ENCODE results near the gene TCEANC2.
"Not testable (repeated sequence)": the region's sequence is repeated elsewhere in the genome, so short reads cannot be mapped to it uniquely, and the experiment has no call there.

Gene TCEANC2

DNA sequence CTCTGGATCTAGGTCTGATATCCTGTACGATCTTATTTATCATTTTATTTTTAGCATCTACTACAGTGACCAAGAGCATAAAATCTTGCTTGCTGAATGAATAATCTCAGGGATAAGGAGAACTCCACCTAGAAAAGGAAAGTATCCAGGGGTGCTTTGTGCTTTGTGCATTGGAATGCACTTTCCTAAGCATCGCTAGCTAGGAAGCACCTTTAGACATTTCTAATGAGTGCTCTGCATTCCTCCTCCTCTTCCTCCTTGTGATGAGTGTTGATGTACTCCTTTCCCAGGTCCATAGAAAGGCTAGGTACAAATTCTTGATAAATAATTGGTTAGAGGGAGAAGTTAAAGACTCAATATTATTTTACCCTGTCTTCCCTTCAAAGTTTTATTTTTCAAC, 31.4 kb downstream of the TCEANC2 start:
- DNase-seq (ENCODE audit: low spot score), result no peak
- no peak for FAIRE-seq

DNA sequence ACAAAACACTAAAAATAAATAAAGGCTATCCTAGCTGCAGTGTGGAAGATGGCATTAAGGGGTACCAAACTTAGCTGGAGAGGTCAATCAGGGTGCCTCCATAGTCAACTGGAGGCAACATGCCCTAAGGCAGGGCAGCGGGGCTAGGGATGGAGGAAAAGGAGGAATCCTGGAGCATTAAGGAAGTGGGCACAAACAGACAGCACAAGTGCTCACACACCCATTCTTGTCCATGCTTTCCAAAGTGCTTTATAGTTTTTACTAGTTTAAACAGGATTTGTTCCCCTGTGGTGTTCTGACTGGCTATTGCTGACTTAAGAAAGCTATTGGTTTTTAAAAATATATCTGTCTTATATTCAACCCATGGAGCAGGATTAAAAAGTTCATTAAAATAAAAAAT, 33.3 kb downstream of the TCEANC2 start:
- no peak for FAIRE-seq
- DNase-seq (ENCODE audit: low spot score), result no peak

DNA sequence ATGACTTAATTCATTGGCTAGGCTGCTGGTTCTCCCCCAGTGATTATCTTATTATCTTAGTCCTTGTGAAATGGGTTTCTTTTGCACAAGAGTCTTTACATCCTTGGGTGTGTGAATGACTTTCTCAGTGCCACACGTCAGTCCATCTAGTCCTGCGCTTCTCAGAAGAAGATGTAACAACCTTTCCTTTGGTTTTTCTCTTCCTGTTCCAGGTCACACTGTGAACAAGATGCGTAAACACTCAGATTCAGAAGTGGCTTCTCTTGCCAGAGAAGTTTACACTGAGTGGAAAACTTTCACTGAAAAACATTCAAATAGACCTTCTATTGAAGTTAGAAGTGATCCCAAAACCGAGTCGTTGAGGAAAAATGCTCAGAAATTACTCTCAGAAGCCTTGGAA, 35.0 kb downstream of the TCEANC2 start:
- DNase-seq (ENCODE audit: low spot score) (no peak), FAIRE-seq (no peak)

DNA sequence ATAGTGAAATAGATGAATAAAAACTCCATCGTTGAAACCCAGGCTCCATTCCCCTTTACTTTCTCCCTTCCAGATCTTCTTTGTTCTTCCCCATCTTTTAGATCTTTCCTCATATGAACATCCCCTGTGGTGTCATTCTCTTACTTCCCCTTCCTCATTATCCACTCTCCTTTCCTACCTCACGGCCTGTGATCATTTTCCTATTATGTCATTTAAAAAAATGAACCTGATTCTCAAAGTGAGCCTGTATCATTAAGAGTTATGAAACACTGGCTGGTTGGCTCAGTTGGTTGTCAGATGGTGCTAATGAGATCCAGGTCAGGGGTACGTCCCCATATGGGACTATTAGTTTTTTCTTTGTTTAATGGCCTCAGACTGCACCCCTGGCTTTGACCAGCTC, 38.3 kb downstream of the TCEANC2 start:
- DNase-seq (ENCODE audit: low spot score), result no peak

DNA sequence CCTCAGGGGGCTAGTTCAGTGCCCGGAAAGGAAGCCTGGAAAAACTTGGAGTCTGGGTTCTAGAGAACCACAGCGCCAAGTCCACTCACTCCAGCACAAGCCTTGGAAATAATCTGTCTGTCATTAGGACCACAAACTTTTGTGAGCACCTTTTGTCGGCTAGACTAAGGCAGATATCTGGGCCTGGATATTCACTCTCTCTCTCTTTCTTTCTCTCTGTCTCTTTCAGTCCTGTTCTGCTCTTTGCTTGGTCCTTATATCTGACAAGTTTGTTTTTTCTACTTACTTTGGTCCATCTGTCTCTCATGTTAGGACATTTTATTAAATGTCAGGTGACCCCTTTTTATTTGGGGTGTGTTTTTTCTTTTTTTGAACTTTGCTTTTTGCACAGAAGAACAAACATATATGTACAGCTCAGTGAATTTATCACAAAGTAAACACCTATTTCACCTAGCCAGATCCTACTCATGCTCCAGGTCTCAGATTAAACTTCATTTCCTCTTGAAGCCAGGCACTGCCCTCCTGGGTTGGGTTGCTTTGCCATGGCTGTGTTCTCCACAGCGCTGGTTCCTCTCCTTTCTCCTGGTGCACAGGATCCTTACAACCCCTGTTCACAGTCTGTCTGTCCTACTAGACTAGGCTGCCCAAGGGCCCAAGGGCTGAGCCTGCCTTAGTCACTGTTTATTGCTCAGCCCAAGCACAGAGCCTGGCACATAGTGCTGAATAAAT, 40.8 kb downstream of the TCEANC2 start:
- DNase-seq (ENCODE audit: low spot score), result no peak
- FAIRE-seq, result no peak

More for the DNA sequence above, 38.3 kb downstream of the TCEANC2 start:
- FAIRE-seq, result no peak

DNA sequence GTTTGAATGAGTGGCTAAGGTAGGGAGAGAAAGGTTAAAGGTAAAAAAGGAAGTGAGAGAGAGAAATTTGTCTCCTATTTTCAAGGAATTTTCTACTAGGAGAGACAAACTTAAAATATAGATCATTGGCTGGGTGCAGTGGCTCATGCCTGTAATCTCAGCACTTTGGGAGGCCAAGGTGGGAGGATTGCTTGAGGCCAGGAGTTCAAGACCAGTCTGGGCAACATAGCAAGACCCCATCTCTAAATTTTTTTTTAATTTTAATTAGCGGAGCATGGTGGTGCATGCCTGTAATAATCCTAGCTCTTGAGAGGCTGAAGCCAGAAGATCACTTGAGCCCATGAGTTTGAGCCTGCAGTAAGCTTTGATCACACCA, 41.3 kb downstream of the TCEANC2 start:
- not testable (repeated sequence) for DNase-seq (ENCODE audit: low spot score); FAIRE-seq

DNA sequence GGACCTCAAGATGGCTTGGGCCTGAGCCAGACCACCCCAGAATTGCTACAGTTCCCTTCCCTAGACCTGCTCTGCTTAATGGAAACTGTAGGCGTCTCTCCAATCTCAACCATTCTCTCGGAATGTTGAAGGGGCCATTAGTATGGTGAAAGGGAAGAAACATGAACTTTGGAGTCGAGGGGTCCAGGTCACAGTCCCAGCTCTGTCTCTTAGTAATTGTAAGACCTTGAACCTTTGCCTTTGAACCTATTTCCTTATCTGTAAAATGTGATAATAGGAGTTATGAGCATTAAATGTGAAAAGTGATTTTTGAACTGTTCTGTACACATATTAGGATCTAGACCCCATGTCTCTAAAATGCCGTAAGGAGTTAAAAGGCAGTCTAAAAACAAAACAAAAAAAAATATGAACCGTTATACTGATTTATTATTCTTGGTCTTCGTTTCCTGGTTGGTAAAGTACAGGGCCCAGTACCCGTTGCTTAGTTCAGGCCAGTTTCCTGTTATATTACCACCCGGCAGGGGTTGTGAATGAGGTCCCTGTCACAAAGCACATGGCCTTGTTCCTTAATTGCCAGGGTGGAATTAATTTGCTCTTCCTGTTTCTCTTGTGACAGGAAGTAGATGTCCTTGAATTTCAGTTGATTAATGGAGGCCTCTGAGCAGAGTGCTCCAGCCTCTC, 42.3 kb downstream of the TCEANC2 start:
- DNase-seq (ENCODE audit: low spot score) (no peak), FAIRE-seq (no peak)

DNA sequence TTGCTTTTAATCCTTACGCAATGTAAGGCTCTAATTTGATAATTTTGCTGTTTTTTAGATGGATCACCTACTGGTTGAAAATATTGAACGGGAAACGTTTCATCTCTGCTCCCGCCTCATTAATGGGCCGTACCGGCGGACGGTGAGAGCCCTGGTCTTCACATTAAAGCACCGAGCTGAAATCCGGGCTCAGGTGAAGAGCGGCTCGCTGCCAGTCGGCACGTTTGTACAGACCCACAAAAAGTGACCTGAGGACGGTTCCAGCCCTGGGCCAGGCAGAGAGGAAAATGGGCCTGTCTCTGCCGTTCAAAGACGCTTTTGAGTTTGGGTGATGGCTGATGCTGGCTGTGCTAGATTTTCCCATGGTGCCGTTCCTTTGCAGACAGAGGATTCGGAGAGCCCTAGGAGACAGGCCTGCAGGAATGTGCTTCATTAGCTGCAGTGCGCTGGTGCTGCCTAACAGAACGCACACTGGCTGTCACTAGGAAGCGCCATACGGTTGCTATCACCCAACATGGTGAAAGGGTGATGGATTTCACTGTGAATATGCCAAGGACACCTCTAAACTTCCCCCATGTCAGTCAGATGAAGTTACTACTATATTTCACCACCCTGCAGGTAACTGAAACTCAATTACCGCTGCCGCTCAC, 42.9 kb downstream of the TCEANC2 start:
- FAIRE-seq, result no peak
- no peak for DNase-seq (ENCODE audit: low spot score)

DNA sequence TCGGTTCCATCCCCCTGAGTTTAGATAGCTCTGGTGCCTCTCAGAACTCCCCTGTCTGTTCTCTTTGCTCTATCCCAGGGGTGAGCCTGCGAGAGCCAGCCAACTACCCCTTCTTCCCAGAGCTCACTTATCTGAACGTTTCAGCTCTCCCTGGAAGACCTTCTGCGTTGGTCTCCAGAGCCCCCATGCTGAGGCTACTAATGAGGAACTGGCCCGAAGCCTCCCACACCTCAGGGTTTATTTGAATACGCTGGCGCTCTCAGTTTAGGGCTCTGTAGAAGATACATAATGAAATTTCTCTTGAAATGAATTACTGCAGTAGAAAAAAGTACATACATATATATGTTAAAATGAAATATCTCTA, 43.5 kb downstream of the TCEANC2 start:
- no peak for DNase-seq (ENCODE audit: low spot score)
- FAIRE-seq, result no peak

DNA sequence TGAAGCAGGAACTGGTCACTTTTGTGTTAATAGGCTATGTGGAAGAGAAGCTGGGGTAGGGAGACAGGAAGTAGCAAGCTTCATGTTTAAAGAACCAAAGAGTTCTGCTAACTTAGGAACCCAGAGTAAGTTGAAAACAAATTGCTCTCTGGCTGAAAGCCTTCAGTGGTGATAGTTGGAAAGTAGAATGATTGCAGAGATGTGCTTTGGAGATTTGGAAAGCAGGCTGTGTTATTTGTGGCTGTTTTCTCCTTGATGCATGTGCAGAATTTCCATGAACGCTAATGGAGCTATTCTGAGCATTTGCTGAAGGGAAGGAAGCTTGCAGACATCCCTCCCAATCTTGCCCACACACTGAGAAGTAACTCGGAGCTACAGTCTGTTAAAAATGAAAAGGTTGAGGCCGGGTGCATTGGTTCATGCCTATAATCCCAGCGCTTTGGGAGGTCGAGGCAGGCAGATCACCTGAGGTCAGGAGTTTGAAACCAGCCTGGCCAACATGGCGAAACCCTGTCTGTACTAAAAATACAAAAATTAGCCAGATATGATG, 45.7 kb downstream of the TCEANC2 start:
- no peak for FAIRE-seq
- no peak for DNase-seq (ENCODE audit: low spot score)

DNA sequence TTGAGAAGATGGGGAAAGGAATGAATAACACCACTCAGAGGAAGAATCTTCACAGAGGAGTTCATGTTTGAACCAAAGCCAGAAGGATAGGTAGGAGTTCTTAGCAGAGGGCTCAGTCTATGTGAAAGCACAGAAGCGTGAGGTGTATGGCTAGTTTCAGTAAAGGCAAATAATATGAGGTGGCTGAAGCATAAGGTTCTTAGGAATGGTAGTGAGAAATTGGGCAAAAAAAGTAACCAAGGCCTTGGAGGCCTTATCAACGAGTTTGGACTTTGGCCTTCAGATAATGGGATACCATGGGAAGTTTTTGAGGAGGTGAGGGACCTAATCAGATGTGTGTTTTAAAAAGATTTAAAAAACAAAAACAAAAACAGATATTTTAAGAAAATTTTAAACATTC, 47.1 kb downstream of the TCEANC2 start:
- DNase-seq (ENCODE audit: low spot score) (no peak), FAIRE-seq (no peak)

DNA sequence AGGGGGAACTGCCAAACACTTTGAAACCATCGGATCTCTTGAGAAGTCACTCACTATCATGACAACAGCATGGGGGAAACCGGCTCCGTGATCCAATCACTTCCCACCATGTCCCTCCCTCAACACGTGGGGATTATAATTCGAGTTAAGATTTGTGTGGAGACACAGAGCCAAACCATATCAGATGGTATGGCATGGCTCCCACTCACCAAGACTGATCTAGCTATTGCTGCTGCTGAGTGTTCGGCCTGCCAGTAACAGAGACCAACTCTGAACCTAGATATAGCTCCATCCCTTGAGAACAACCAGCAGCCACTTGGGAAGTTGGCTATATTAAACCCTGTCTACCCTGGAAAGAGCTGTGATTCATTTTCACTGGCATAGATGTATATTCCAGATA, 50.0 kb downstream of the TCEANC2 start:
- DNase-seq (ENCODE audit: low spot score), result no peak
- no peak for FAIRE-seq

DNA sequence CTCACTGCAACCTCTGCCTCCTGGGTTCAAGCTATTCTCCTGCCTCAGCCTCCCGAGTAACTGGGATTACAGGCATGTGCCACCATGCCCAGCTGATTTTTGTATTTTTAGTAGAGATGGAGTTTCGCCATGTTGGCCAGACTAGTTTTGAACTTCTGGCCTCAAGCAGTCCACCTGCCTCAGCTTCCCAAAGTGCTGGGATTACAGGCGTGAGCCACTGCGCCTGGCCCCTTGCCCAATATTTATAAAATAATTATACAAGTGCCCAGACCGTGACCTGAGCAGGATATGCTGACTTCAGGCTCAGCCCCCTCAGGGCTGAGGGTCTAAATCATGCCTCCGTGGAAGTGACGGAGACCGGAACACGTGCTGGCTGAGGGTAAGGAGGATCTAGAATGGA, 51.2 kb downstream of the TCEANC2 start:
- DNase-seq (ENCODE audit: low spot score); FAIRE-seq: not testable (repeated sequence)

DNA sequence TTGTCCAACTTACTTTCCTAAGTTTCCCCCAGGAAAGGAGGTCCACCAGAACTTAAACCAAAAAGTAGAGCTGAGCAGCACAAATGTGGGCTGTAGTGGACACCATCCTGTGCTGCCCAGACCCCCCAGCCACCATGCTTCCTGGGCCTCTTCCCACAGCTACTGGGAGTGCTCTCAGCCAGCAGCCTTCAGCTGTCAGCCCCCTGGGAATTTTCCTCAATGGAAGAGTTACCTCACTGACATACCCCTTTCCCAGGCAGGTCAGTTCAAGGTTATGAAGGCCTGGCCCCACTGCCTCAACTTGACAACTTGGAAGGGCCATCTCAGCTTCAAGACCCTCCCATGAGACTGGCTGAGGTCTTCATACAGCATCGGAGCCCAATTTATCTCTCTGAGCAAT, 51.7 kb downstream of the TCEANC2 start:
- no peak for FAIRE-seq

DNA sequence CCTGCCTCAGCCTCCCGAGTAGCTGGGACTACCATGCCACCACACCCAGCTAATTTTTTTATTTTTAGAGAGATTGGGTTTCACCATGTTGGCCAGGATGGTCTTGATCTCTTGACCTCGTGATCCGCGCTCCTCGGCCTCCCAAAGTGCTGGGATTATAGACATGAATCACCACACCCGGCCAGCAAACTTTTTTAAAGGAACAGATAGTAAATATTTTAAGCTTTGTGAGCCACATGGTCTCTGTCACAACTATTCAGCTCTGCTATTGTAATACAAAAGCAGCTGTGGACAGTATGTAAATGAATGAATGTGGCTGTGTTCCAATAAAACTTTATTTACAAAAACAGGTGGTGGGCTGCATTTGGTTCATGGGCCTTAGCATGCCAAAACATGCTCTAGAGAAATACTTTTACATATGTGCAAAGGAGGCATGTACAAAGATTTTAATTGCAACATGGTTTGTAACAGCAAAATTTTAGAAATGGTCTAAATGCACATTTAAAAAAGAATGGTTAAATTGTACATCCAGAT, 52.4 kb downstream of the TCEANC2 start:
- FAIRE-seq (no peak), DNase-seq (ENCODE audit: low spot score) (no peak)

More for the DNA sequence above, 51.7 kb downstream of the TCEANC2 start:
- DNase-seq (ENCODE audit: low spot score), result no peak

DNA sequence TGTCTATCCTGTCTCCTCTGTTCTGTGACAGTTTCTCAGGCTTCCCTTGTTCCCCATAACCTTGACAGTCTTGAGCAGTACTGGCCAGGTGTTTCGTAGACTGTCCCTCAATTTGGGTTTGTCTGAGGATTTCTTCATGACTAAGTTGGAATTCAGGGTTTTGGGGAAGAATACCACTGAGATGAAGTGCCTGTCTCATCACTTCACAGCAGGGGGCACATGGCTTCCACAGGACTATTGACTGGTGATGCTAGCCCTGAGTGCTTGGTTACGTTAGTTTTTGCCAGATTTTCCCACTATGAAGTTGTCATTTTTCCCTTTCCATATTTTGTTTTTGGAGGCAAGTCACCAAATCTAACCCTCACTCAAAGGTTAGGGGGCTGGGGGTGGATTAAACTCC, 53.7 kb downstream of the TCEANC2 start:
- DNase-seq (ENCODE audit: low spot score), result no peak
- peak; percentile 17 for FAIRE-seq

DNA sequence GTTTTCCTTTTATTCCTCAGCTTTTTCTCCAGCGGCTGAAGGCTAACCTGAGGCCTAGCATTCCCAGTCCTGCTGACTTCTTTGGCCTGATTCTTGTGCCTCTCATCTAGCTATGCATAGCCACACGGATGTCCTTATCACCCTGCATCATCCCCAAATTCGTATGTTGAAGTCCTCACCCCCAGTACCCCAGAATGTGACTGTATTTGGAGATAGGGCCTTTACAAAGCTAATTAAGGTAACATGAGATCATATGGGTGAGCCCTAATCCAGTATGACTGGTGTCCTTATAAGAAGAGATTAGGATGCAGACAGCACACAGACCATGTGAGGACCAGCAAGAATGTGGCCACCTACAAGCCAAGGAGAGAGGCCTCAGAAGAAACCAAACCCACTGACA, 54.7 kb downstream of the TCEANC2 start:
- no peak for FAIRE-seq
- DNase-seq (ENCODE audit: low spot score), result no peak

DNA sequence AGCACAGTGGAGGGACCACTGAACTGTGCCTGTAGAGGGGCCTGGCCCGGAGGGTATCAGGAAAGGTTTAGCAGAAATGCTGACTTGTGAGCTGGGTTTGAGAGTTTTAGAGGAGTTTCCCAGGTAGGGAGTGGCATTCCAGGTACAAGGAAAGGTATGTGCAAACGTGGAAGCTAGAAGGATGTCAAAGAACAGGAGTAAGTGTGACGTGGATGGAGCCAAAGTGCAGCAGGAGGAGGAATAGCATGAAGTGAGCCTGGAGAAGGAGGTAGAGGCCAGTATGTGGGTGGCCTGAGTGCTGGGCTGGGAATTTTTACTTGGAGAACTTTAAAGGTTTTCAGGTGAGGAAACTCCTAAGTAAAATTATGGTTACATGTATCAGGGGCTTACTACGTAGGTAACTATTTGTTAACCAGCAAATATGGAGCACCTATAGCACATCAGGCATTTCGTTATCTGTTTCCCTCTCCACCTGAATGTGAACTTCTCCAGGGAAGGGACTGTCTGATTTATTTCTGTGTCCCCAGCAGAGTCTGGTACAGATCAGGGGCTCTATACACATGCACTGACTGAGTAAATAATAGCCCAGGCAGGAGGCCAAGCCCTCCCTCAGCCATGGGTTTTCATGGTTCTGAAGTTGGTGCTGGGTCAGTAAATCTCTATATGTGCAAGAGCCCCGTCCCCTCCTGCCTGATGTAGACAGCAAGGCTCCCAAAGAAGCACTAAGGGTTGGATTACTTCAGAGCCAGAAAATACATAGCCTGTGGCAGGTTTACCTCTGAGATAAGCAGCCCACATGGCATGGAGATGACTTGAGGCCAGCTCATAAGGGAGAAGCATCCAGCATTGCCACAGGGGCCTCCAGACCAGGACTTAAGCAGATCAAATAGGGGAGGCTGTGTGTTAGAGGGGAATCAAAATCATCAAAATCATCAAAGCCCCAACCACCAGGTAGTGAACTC, 56.0 kb downstream of the TCEANC2 start:
- DNase-seq (ENCODE audit: low spot score) (no peak), FAIRE-seq (no peak)

DNA sequence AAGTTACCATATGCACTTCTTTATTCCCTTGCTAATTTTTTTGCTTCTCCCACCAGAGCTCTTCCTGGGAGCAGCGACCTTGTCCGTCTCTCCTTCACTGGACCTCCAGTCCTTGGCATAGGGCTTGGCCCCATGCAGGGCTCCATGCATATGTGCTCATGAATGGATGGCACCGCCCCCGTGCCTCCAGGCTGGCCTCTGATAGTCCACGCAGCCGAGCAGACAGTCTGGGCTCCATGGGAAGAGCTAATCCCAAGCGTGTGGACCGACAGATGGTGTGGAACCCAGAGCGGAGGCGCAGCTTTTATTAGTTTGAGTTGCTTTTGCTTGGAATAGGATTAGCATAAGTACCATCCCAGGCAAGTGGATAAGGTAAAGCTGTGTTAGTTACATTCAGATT, 57.6 kb downstream of the TCEANC2 start:
- FAIRE-seq (no peak), DNase-seq (ENCODE audit: low spot score) (no peak)

DNA sequence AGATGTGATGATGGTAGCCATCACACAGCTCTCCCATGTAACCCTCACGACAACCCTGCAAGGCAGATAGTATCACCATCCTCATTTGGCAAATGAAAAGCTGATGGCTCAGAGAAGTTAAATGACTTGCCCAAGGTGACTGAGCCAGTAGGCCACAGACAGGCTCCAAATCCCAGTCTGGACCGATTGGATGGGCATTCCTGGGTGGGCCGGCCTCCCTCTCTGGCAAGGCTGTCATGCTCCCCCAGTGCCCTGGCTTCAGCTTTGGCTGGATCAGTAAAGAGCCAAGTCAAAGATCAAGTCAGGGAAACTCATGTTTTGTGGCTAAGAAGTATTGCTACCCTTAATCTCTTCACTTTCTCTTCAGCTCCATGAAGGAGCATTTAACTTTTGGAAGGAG, 58.2 kb downstream of the TCEANC2 start:
- FAIRE-seq, result no peak

DNA sequence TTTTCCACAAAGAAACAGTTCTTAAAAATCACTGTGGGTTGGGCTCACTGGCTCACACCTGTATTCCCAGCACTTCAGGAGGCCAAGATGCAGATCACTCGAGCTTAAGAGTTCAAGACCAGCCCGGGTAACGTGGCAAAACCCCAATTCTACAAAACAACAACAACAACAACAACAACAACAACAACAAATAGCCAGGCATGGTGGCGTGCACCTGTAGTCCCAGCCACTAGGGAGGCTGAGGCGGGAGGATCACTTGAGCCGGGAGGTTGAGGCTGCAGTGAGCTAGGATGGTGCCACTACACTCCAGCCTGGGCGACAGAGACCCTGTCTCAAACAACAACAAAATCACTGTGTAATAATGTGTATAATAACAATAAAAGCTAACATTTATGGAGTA, 58.6 kb downstream of the TCEANC2 start:
- DNase-seq (ENCODE audit: low spot score) (no peak), FAIRE-seq (no peak)

More for the DNA sequence above, 58.2 kb downstream of the TCEANC2 start:
- no peak for DNase-seq (ENCODE audit: low spot score)

Data from urothelium cell line (cell line).